HL-60 (cell line): Measurements from ENCODE around the gene PIK3CG.

Source experiments
- DNase-seq, 2 experiments: peaks; one replicate each; pipeline ENCODE4 v3.0.0-alpha.2; 2010 to 2020; ENCODE audit warnings: low read depth in 1 of 2, low spot score in 1 of 2
- H3K27ac ChIP-seq: fragments of 250-450 bp; sonication (Bioruptor Pico); replicated peaks from 2 replicates; pipeline ENCODE4 v1.5.1; 2020; ENCODE audit warnings: mild to moderate bottlenecking, moderate library complexity
- H3K27me3 ChIP-seq: fragments of 250-450 bp; sonication (Bioruptor Pico); 2 replicates; pipeline ENCODE4 v1.5.1; 2021; ENCODE audit warnings: mild to moderate bottlenecking, moderate library complexity; ENCODE audit not compliant: insufficient read depth, poor library complexity, severe bottlenecking
- H3K4me3 ChIP-seq: replicated peaks from 2 replicates; pipeline ENCODE4 v1.5.1; 2011; ENCODE audit warnings: mild to moderate bottlenecking, control low read depth, low read length; ENCODE audit not compliant: insufficient read depth
- CTCF ChIP-seq: IDR thresholded peaks from one replicate; pipeline ENCODE4 v1.5.1; 2011; ENCODE audit warnings: low read length, control low read depth, inconsistent platforms; ENCODE audit not compliant: insufficient read depth
- GABPA ChIP-seq: IDR thresholded peaks from 2 replicates; pipeline ENCODE4 v1.6.1; 2012; ENCODE audit warnings: low read depth
- POLR2AphosphoS5 ChIP-seq: IDR thresholded peaks from 2 replicates; pipeline ENCODE4 v1.6.1; 2012; ENCODE audit warnings: low read depth
- REST ChIP-seq: IDR thresholded peaks from 2 replicates; pipeline ENCODE4 v1.6.1; 2012; ENCODE audit warnings: low read depth; ENCODE audit not compliant: insufficient replicate concordance
- SPI1 ChIP-seq: IDR thresholded peaks from 2 replicates; pipeline ENCODE4 v1.6.1; 2012; ENCODE audit warnings: low read depth, mild to moderate bottlenecking, borderline replicate concordance

Gene PIK3CG

GRCh38 chr7:106870528-106870927 lies 5.4 kb downstream of the PIK3CG start:
- Histone ChIP-seq H3K27me3 (no peaks in the 10 kb centered on the region), H3K27ac (peak overlapping the region; percentile 36), H3K4me3 (peak overlapping the region; percentile 9)
- no peak for TF ChIP-seq GABPA
- TF ChIP-seq SPI1, result no peak
- no peak for TF ChIP-seq CTCF
- DNase-seq, result no peak

GRCh38 chr7:106870983-106871410 lies 5.9 kb downstream of the PIK3CG start:
- H3K27ac ChIP-seq, result peak overlapping the region; percentile 36
- DNase-seq, result peak in 1 of 2 experiments; percentile 63
- peak overlapping the region; percentile 16 for H3K4me3 ChIP-seq
- no peaks in the 10 kb centered on the region for H3K27me3 ChIP-seq
- no peak for TF ChIP-seq GABPA
- TF ChIP-seq POLR2AphosphoS5, result no peak
- TF ChIP-seq CTCF, result no peak
- no peak for TF ChIP-seq SPI1
- no peak for TF ChIP-seq REST

GRCh38 chr7:106871793-106872571 lies 6.9 kb downstream of the PIK3CG start:
- no peaks in the 10 kb centered on the region for H3K27me3 ChIP-seq
- DNase-seq, result no peak
- peak overlapping the region; percentile 20 for H3K4me3 ChIP-seq
- peak overlapping the region; percentile 36 for H3K27ac ChIP-seq
- TF ChIP-seq SPI1 (no peak), GABPA (no peak), POLR2AphosphoS5 (no peak), CTCF (no peak), REST (no peak)
